NCI-H2029 treated with DMSO at 0.1 percent for 48 hours (cell line): ENCODE results near the gene PRTG.
"Not testable (repeated sequence)": the region's sequence is repeated elsewhere in the genome, so short reads cannot be mapped to it uniquely, and the experiment has no call there.

ENCODE experiments used
- DNase-seq: peaks from one replicate; lab custom pipeline; 2025; lab: John Stamatoyannopoulos, UW

PRTG gene

GRCh38 chr15:55742498-55742926 is 440 bp downstream of the PRTG start:
- DNase-seq = no peak

GRCh38 chr15:55741833-55742497 is 987 bp downstream of the PRTG start:
- no peak for DNase-seq

GRCh38 chr15:55740981-55741832 is 1.7 kb downstream of the PRTG start:
- no peak for DNase-seq

- no peak for DNase-seq
These were observed 2.5 kb downstream of the PRTG start for GRCh38 chr15:55740359-55740878.

GRCh38 chr15:55739641-55740040 is 3.3 kb downstream of the PRTG start:
- DNase-seq = no peak

- DNase-seq = no peak
These were observed 4.2 kb downstream of the PRTG start for GRCh38 chr15:55738715-55739114.

DNA sequence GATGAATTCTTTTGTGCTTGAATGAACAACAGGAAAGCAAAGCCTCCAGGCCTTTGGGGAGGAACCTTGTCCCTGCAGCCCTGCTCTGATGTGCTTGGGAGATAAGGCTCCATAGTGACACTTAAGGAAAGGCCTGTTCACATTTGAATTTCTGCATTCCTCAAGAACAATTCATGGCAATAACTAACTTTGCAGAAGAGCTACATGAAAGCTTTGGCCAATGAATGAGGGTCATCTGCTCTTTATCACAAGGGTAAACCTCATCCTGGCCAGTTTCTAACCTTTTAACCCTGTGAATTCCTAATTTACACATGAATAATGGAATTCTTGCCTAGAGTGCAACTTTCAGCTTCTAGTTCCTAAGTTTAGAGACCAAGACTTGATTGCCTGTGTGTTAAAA is 5.6 kb downstream of the PRTG start:
- no peak for DNase-seq

DNA sequence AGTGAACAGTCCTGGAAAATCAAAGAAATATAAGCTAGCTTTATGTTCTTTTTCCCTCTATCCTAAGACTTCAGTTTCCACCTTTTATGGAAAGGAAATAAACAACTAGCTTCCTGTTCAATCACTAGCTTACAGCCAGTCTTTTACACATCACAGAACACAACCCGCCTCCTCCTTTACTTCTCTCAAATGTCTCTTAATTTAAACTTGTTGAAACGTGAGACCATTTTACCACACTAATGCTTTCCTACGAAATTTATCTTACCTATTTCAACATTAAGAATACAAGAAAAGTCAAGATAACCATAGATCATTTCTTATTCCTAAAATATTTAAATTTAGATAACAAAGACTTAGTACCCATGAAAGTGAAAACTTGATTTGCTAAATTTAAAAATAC is 6.2 kb downstream of the PRTG start:
- DNase-seq = no peak

DNA sequence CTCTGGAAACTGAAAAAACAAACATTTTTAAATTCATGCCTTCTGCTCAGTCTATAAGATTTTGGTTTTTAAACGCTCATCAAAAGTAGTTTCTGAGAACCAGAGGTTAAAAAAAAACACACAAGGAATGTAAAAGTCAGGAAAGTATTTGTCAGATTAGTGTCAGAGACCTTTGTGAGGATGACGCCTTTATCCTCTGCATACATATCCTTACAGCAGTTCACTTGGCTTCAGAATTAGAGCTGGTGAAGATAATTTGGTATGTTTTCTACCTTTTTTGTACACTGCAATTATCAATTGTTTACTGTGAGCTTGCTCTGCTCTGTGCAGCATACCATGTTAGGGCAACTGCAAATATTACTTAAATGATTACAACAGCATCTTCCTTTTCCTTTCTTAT is 8.3 kb downstream of the PRTG start:
- no peak for DNase-seq

DNA sequence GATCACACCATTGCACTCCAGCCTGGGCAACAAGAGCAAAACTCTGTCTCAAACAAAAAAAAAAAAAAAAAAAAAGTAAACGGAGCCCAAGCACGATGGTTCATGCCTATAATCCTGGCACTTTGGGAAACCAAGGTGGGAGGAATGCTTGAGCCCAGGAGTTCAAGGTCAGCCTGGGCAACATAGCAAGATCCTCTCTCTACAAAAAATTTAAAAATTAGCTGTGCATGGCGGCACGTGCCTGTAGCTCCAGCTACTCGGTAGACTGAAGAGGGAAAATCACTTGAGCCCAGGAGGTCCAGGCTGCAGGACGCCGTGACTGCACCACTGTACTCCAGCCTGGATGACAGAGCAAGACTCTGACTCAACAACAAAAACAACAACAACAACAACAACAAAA is 9.5 kb downstream of the PRTG start:
- not testable (repeated sequence) for DNase-seq

- no peak for DNase-seq
These were observed 21.3 kb downstream of the PRTG start for GRCh38 chr15:55721554-55722185.

- no peak for DNase-seq
These were observed 27.4 kb downstream of the PRTG start for GRCh38 chr15:55715355-55716076.

GRCh38 chr15:55714064-55714463 is 28.9 kb downstream of the PRTG start:
- DNase-seq = no peak

- DNase-seq = no peak
These were observed 30.6 kb downstream of the PRTG start for GRCh38 chr15:55712363-55712762.

DNA sequence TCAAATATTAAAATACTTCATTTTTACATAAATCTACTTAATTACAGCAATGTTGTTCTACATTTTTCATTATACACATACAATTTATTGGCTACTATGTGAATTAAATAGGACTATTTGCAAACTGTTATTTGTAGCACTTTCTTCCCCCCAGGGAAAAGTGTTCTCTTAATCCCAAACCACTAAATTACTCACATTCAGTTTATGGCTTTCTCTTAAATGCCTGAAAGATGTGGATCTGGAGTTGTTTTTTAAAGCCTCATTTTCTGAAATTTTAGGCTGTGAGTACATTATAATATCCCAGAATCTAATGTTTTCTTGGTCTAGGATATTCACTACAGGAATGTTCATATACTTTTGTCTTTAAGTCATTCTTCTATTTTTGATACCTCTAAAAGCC is 32.7 kb downstream of the PRTG start:
- no peak for DNase-seq

DNA sequence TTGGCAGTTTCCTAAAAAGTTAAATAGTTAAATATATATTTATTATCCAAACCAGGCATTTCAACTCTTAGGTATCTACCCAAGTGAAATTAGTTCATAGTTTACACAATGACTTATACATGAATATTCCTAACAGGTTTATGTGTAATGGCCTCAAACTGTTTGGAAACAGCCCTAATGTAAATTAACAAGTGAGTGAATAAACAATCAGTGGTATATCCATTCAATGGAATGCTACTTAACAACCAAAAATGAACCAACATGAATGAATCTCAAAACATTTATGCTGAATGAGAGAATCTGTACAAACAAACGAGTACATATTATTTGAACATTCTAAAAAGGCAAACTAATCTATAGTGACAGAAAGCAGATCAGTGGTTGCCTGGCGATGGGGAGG is 33.5 kb downstream of the PRTG start:
- no peak for DNase-seq

GRCh38 chr15:55708720-55709119 is 34.2 kb downstream of the PRTG start:
- DNase-seq = no peak

- DNase-seq = no peak
These were observed 35.0 kb downstream of the PRTG start for GRCh38 chr15:55707951-55708350.

GRCh38 chr15:55707518-55707917 is 35.4 kb downstream of the PRTG start:
- DNase-seq = no peak

DNA sequence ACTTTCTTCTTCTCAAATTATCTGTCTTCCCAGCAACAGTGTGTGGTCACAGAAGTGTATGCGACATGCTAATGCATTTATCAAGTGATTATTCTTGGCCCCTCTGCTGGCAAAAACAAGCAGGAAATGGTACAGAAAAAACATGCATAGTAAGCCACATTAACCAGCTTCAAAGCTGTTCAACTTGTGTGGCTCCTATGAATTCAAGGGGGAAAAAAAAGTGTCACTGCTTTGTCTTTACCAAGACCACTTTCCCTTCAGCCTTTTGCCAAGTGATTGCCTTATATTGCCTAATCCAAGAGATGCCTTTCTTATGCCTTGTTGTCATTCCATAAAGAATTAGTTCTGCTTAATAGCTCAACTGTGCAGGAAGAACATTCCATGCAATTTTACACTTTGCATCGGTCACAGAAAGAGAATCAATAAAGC is 39.1 kb downstream of the PRTG start:
- DNase-seq = no peak

DNA sequence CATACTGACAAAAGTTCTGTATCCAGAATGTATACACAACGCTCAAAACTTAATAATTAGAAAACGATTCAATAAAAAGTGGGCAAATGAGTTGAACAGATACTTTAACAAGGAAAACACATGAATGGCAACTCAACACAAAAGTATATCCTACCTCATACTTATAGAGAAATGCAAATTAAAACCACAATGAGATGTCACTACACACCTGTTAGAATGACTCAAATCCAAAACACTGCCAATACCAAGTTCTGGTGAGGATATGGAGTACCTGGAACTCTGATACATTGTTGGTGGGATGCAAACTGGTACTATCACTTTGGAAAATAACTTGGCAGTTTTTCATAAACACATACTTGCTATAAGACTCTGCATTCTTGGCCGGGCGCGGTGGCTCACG is 42.1 kb downstream of the PRTG start:
- no peak for DNase-seq

DNA sequence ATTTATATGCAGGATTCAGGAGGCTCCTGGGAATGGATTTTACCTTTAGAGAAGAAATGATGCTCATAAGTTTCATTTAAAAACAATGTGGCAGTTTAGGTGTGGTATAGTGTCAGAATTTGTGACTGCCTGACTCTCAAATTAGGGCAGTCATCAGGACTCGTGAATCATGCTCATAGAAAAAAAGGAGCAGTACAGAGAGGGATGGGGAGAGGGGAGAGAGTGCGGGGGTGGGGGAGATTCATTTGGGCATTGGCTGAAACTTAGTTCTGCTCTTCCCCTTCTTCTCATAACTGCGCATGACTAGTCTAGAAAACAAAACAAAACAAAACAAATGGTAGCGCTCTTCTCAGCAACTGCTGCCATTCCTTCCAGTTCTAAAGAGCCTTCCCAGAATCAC is 44.3 kb downstream of the PRTG start:
- no peak for DNase-seq
